ENCODE results near the gene PCDHB2.
"Not testable (repeated sequence)": the region's sequence is repeated elsewhere in the genome, so short reads cannot be mapped to it uniquely, and the experiment has no call there.

Gene PCDHB2

DNA sequence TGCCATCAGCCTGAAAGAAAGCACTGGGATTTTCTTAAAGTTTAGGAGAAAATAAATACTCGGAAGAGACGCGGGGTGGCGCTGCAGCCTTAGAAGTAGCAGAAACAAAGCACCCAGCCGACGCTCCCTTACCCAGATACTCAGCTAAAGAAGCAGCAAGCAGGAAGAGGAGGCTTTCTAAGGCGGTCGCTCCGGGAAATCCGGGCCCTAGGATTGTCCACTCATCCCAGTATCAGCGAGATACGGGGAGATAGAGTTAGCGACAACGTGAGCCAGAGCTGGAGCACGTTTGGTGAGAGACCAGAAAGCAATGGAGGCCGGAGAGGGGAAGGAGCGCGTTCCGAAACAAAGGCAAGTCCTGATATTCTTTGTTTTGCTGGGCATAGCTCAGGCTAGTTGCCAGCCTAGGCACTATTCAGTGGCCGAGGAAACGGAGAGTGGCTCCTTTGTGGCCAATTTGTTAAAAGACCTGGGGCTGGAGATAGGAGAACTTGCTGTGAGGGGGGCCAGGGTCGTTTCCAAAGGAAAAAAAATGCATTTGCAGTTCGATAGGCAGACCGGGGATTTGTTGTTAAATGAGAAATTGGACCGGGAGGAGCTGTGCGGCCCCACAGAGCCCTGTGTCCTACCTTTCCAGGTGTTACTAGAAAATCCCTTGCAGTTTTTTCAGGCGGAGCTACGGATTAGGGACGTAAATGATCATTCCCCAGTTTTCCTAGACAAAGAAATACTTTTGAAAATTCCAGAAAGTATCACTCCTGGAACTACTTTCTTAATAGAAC is at the start of gene PCDHB2:
PCDHB2 (plus strand) TSS at position 135 of the 782 bp plus-strand sequence; CDS start at position 311, 176 bp downstream.
- DNase-seq (ENCODE audit: low spot score): peak; percentile 64

DNA sequence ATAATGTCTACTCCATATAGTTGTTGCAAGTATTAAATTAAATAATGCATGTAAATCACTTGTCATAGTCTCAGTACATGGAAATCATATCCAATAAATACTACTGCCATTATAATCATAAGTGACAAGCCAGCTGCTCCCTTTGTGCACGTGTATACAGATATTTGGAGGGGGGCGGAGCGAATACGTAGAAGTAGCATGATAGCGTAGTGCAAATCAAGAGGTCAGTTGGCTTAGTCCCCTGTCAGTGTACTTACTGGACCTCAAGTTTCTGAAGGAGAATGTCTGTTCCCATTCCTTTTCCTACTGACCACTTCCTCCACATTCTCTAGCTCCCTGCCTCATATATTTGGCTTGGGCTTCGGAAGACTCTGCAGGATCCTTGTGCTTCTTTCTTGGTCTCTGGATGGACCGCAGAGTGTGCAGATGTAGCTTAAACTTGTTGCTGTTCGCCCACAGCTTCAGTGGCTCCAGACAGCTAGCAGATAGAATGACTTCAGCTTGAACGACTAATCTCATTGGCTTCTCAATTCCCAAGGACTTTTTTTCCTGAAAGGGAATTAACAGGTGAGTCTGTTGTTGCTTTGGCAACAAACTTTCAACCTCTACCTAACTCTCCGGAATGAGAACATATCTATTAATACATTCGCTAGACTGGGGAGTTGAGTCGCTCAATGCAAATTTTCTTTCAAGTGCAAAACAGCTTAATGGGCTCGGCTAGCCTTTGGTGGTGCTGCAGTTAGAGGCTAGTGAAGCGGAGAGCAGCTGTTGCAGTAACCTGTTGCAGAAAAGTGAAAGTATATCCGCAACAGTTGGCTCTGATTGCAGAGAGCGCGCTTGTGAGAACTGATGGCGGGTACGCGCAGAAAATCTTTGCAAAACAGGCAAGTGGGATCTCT is 43.5 kb upstream of the PCDHB2 start, which contains the start of gene PCDHB1:
PCDHB1 (plus strand) TSS at position 753 of the 899 bp plus-strand sequence; CDS start at position 850, 97 bp downstream.
- DNase-seq (ENCODE audit: low spot score): no peak

DNA sequence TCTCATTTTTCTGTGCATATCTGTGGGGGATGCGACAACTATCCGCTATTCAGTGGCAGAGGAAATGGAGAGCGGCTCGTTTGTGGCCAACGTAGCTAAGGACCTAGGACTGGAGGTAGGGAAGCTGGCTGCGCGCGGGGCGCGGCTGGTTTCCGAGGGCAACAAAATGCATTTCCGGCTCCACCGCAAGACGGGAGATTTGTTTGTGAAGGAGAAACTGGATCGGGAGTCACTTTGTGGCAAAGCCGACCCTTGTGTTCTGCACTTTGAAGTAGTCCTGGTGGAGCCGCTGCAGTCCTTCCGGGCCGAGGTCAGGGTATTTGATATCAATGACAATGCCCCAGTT is 42.9 kb upstream of the PCDHB2 start:
- DNase-seq (ENCODE audit: low spot score): no peak

DNA sequence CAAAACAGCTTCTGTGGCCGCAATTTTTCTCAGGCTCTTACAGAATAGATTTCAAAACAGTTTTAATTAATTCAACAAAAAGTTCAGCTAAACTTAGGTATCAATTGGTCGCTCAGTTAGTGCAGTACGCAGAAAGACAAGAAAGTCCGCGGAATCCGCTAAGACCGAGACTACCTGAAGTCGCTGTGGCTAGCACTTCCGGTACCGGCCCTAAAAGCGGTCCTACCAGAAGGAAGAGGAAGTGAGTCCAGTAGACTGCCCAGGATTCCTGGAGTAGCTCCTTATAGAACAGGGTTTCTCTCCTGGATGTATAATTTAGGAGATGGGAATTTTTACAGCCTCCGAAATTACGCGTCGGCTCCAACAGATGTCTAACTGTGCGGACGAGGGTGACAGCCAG is 16.6 kb upstream of the PCDHB2 start:
- no peak for DNase-seq (ENCODE audit: low spot score)

DNA sequence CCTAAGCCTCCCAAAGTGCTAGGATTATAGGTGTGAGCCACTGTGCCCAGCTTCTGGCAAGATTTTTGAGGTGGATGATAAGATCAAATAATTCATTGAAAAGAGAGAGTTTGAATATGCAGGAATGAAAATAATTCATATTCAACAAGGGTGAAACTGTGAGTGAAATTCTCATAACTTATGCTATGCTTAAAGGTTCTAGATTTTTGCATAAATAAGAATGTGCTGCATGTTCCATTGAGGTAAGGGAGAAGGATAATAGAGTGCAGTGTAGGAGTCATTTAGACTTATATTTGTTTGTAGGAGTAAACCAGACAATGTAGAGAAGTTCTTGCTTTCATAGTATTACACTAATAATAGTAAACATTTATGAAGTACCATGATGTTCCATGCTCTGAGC is 12.2 kb upstream of the PCDHB2 start:
- no peak for DNase-seq (ENCODE audit: low spot score)

DNA sequence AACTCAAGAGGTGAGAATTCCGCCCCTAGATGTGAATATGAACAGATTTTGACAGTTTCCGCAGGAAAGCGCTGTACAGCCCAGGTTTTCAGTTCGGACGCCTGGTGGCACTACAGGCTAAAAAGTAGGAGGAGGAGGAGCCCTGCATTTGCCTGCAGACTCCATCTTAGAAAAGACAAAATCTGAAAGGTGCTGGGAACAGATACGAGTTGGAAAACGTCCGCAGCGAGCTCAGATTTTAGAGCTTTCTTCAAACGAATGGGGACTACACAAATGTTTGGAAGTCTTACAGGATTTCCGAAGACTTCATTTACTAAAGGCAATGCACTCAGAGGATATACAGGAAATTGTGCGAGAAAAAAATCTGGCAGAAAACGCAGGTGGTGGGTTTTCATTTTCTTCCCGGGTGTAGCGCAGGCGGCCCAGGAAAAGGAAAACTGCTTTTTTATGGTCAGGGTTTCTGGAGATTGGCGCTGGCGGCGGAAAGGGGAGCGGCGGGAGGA is 9.9 kb upstream of the PCDHB2 start:
- DNase-seq (ENCODE audit: low spot score): no peak

DNA sequence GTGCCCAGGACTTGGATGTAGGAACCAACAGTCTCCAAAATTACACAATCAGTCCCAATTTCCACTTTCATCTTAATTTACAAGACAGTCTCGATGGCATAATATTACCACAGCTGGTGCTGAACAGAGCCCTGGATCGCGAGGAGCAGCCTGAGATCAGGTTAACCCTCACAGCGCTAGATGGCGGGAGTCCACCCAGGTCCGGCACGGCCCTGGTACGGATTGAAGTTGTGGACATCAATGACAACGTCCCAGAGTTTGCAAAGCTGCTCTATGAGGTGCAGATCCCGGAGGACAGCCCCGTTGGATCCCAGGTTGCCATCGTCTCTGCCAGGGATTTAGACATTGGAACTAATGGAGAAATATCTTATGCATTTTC is 837 bp downstream of the PCDHB2 start:
- DNase-seq (ENCODE audit: low spot score): no peak

DNA sequence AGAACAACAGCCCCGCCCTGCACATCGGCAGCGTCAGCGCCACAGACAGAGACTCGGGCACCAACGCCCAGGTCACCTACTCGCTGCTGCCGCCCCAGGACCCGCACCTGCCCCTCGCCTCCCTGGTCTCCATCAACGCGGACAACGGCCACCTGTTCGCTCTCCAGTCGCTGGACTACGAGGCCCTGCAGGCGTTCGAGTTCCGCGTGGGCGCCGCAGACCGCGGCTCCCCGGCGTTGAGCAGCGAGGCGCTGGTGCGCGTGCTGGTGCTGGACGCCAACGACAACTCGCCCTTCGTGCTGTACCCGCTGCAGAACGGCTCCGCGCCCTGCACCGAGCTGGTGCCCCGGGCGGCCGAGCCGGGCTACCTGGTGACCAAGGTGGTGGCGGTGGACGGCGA is 1.8 kb downstream of the PCDHB2 start:
- DNase-seq (ENCODE audit: low spot score): not testable (repeated sequence)

DNA sequence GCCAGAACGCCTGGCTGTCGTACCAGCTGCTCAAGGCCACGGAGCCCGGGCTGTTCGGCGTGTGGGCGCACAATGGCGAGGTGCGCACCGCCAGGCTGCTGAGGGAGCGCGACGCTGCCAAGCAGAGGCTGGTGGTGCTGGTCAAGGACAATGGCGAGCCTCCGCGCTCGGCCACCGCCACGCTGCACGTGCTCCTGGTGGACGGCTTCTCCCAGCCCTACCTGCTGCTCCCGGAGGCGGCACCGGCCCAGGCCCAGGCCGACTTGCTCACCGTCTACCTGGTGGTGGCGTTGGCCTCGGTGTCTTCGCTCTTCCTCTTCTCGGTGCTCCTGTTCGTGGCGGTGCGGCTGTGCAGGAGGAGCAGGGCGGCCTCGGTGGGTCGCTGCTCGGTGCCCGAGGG is 2.2 kb downstream of the PCDHB2 start:
- not testable (repeated sequence) for DNase-seq (ENCODE audit: low spot score)

DNA sequence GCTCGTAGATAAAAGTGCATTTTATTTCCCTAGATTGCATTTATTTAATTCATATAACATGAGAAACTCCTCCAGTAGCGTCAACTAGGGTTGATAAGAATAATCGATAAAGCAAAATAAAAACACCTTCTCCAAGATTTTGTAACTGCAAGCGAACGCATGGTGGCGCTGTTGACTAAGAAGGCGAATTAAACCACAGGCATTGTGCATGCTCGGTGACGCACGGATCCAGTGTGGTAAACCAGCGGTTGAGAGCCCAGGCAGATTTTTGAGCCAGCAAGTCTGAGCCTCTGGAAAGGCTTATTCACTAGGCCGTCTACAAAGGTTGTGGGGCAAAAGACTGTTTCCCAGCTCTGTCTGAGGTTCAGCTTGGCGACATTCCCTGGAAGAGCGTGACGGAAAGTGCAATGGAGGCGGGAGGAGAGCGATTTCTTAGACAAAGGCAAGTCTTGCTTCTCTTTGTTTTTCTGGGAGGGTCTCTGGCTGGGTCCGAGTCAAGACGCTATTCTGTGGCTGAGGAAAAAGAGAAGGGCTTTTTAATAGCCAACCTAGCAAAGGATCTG is 5.9 kb downstream of the PCDHB2 start, which contains the start of gene PCDHB3:
PCDHB3 (plus strand) TSS at position 231 of the 563 bp plus-strand sequence; CDS start at position 408, 177 bp downstream.
- peak; percentile 72 for DNase-seq (ENCODE audit: low spot score)

DNA sequence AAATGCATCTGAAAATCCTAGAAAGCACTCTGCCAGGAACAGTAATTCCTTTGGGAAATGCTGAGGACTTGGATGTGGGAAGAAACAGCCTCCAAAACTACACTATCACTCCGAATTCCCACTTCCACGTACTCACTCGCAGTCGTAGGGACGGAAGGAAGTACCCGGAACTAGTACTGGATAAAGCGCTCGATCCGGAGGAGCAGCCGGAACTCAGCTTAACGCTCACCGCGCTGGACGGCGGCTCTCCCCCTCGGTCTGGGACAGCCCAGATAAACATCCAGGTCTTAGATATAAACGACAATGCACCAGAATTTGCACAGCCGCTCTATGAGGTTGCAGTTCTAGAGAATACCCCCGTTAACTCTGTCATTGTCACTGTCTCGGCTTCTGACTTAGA is 6.6 kb downstream of the PCDHB2 start:
- peak; percentile 47 for DNase-seq (ENCODE audit: low spot score)

DNA sequence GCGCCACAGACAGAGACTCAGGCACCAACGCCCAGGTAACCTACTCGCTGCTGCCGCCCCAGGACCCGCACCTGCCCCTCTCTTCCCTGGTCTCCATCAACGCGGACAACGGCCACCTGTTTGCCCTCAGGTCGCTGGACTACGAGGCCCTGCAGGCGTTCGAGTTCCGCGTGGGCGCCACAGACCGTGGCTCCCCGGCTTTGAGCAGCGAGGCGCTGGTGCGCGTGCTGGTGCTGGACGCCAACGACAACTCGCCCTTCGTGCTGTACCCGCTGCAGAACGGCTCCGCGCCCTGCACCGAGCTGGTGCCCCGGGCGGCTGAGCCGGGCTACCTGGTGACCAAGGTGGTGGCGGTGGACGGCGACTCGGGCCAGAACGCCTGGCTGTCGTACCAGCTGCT is 7.7 kb downstream of the PCDHB2 start:
- DNase-seq (ENCODE audit: low spot score): not testable (repeated sequence)

DNA sequence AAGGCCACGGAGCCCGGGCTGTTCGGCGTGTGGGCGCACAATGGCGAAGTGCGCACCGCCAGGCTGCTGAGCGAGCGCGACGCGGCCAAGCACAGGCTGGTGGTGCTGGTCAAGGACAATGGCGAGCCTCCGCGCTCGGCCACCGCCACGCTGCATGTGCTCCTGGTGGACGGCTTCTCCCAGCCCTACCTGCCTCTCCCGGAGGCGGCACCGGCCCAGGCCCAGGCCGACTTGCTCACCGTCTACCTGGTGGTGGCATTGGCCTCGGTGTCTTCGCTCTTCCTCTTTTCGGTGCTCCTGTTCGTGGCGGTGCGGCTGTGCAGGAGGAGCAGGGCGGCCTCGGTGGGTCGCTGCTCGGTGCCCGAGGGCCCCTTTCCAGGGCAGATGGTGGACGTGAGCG is 8.1 kb downstream of the PCDHB2 start:
- not testable (repeated sequence) for DNase-seq (ENCODE audit: low spot score)

DNA sequence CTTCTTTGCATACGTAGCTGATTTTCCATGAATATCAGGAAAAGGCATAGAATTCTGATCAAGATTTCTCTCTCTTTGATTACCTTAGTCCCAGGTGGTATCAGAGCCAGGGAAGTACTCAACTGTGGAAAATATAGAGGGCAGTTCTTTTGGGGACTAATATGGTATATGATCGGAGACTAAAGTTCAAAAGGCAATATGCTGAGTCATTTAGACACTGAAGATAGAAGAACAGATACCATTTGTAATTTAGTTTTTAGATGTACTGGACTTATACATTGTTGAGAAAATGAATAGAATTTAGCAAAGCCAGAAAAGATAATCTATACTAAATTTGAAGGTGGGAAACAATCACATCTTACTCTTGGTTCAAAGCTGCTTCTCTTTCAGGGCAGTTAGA is 10.9 kb downstream of the PCDHB2 start:
- DNase-seq (ENCODE audit: low spot score): no peak

DNA sequence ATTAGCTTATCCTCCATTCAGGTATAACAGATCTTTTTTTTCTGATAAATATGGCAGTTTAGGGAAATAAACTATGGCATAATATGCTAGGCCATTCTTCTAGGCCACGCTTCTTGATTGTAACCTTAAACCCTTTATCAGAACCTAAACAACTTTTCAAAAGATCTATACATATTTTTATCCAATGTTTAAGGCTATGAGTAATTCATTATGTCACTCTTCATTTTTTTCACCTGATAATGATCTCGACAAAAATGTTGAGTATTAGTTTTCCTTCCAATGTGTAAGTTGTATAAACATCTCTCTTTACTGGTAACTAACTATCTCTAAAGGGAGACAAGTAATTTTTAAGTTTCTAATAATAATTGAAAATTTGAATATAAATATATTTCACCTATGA is 24.8 kb downstream of the PCDHB2 start:
- no peak for DNase-seq (ENCODE audit: low spot score)

DNA sequence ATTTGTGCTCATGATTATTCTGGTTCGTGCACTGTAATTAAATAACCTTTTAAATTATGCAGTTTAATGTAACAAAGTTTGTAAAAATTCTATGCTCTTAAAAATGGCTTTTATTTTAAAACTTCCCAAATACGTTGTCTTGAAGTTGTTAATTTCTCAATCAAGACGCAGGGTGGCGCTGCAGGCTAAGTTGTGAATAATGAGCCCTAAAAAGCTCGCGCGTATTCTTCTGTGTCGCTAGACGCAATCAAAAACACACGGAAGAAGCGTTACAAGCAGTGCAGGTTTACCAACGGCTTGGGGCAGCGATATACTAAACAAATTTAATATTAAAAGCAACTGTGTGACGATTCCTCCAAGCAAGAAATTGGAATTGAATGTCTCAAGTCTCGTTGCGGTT is 27.1 kb downstream of the PCDHB2 start, which contains the start of gene PCDHB4:
PCDHB4 (plus strand) TSS at position 256 of the 400 bp plus-strand sequence. CDS start 181 bp downstream, outside the sequence.
- DNase-seq (ENCODE audit: low spot score): no peak

DNA sequence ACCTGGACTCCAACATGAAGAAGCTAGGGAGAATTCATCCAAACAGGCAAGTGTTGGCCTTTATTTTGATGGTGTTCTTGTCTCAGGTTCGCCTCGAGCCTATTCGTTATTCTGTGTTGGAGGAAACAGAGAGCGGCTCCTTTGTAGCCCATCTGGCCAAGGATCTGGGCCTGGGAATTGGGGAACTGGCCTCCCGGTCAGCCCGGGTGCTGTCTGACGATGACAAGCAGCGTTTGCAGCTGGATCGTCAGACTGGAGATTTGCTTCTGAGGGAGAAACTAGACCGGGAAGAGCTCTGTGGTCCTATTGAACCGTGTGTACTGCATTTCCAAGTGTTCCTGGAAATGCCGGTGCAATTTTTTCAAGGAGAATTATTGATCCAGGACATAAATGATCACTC is 27.6 kb downstream of the PCDHB2 start:
- DNase-seq (ENCODE audit: low spot score): no peak

DNA sequence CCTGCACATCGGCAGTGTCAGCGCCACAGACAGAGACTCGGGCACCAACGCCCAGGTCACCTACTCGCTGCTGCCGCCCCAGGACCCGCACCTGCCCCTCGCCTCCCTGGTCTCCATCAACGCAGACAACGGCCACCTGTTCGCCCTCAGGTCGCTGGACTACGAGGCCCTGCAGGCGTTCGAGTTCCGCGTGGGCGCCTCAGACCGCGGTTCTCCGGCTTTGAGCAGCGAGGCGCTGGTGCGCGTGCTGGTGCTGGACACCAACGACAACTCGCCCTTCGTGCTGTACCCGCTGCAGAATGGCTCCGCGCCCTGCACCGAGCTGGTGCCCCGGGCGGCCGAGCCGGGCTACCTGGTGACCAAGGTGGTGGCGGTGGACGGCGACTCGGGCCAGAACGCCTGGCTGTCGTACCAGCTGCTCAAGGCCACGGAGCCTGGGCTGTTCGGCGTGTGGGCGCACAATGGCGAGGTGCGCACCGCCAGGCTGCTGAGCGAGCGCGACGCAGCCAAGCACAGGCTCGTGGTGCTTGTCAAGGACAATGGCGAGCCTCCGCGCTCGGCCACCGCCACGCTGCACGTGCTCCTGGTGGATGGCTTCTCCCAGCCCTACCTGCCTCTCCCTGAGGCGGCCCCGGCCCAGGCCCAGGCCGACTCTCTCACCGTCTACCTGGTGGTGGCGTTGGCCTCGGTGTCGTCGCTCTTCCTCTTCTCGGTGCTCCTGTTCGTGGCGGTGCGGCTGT is 29.2 kb downstream of the PCDHB2 start:
- DNase-seq (ENCODE audit: low spot score): not testable (repeated sequence)

DNA sequence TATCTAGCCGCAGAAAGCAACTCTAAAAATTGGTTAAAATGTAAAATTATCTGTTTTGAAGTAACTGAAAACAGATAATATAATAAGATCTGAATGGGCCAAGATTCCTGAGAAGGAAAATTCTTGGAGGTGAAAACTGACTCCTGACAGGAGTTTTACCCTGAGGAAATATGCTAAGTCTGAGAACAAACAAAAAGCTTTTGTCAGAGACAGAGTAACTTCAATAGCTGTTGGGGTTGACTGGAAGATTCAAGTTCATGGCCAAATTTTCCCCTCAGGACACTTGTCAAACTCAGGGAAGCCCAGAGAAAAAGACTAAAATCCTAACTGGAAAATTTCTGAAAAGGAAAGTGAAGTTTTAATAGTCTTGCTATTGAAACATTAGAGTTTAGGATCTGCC is 32.9 kb downstream of the PCDHB2 start:
- no peak for DNase-seq (ENCODE audit: low spot score)

DNA sequence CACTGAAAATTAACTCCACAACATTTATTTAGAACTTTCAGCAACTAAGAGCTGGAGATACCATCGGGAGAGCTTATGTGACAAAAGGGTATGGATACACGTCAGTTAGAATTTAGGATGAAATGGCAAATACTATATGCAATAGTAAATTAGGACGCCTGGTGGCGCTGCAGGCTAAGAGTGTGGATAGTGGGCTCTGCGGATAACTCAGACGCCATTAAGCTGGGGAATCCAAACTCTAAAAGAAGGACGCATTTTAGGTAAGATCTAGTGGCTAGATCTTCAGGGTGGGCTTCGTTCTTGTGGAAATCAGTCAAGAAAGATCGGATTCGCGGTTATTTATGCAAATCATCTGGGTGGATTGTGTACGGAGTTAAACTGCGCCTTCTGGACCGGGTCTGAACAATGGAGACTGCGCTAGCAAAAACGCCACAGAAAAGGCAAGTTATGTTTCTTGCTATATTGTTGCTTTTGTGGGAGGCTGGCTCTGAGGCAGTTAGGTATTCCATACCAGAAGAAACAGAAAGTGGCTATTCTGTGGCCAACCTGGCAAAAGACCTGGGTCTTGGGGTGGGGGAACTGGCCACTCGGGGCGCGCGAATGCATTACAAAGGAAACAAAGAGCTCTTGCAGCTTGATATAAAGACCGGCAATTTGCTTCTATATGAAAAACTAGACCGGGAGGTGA is 40.8 kb downstream of the PCDHB2 start, which contains the start of gene PCDHB5:
PCDHB5 (plus strand) TSS at position 177 of the 688 bp plus-strand sequence; CDS start at position 406, 229 bp downstream.
- DNase-seq (ENCODE audit: low spot score): no peak

All from D341Med (cell line).